Measurements from ENCODE around the gene SERPINA6. TPM values are rescaled to one million over a fixed set of nuclear protein-coding genes. Genes with fewer than 3 reads are reported as not detected.

SERPINA6 gene
- total RNA-seq, 6 experiments from 2014 or later, result 185 to 407 (median 236) TPM

DNA sequence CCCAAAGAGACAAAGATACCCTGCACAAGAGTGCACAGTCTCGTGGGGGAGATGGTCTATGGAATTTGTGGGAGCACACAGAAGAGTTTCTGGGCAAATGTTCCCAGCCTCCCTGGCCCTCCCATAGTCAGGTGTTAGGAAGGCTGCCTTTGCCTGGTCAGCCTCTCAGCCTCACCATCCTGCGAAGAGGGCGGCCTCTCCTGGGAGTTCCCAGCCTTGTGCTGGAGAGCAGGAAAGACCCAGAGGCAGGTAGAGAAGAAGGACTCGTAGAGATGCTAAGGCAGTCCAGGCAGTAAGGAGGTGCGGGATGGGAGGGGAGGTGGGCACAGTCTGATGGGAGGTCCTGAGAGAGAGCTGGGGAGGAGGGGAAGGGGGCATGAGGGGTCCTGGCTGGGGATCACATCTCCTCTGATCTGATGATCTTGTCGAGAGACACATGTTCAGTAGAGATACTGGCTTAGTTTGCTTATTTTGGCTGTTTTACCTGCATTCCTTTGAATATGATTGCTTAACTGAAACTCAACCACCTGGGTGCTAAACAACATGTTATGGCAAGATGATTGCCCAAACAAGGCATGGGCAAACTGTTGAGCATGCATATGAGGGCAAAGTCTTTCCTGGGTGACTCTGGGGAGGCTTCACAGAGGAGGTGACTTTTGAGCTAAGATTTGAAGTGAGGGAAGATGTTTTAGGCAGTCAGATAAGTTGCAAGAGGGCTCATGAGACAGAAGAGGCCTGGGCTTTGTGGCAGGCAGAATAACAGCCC is 10.5 kb downstream of the SERPINA6 start:
- Histone ChIP-seq H3K27ac (peak overlapping the region; percentile 59 to 89 (median 87)), H3K4me3 (no peak overlapping the region), H3K27me3 (no peaks in the 10 kb centered on the region), H3K9me3 (no peaks in the 10 kb centered on the region), H3K36me3 (peaks cover 0 to 58% (median 9%) of the 10 kb centered on the region in 4 donors), H3K4me1 (peaks cover 0 to 52% (median 12%) of the 10 kb centered on the region in 4 donors)
- intact Hi-C loops (cut with DNase I), result no loop called here
- TF ChIP-seq POLR2A (IDR thresholded peaks at IDR 0.05), result no peak
- TF ChIP-seq, protein P1, sequence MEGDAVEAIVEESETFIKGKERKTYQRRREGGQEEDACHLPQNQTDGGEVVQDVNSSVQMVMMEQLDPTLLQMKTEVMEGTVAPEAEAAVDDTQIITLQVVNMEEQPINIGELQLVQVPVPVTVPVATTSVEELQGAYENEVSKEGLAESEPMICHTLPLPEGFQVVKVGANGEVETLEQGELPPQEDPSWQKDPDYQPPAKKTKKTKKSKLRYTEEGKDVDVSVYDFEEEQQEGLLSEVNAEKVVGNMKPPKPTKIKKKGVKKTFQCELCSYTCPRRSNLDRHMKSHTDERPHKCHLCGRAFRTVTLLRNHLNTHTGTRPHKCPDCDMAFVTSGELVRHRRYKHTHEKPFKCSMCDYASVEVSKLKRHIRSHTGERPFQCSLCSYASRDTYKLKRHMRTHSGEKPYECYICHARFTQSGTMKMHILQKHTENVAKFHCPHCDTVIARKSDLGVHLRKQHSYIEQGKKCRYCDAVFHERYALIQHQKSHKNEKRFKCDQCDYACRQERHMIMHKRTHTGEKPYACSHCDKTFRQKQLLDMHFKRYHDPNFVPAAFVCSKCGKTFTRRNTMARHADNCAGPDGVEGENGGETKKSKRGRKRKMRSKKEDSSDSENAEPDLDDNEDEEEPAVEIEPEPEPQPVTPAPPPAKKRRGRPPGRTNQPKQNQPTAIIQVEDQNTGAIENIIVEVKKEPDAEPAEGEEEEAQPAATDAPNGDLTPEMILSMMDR (IDR thresholded peaks at IDR 0.05), result no peak
- DNase-seq, result peak in 2 of 3 donors; percentile 58 to 69
- peak; percentile 68 to 81 (median 76) for ATAC-seq
- WGBS (ENCODE audit: insufficient coverage, low coverage, low lambda C conversion rate, missing lambda C conversion rate), result 25% methylated on average over 6 of the region's 6 CpGs

DNA sequence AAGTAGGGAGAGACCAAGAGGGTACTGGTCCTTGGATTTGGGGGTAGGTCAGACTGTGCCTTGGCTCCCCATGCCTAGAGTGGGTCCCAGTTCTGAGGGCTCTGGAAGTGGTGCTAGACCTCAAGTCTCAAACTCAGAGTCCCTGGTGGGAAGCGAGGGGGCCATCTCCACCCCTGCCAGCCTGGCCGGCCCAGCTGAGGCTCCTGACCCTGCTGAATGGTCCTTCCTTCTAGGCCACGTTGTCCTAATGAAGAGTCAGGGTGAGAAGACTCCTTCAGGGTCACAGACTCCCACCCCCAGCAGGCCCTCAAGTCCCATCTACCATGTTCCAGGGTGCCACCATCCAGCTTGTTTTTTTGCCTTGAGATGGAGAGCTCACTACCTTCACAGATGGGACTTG is 12.9 kb downstream of the SERPINA6 start:
- H3K4me3 ChIP-seq, result no peak overlapping the region
- WGBS (ENCODE audit: insufficient coverage, low coverage, low lambda C conversion rate, missing lambda C conversion rate), result no CpG with 5 or more reads among the region's 3 CpGs
- DNase-seq, result peak in 1 of 3 donors; percentile 32
- H3K27me3 ChIP-seq, result no peaks in the 10 kb centered on the region
- no peak overlapping the region for H3K27ac ChIP-seq
- peaks cover 0 to 53% (median 16%) of the 10 kb centered on the region in 4 donors for H3K4me1 ChIP-seq
- TF ChIP-seq POLR2A (IDR thresholded peaks at IDR 0.05), result no peak
- TF ChIP-seq, protein P1 (IDR thresholded peaks at IDR 0.05), result no peak
- ATAC-seq, result no peak
- H3K9me3 ChIP-seq, result no peaks in the 10 kb centered on the region
- intact Hi-C loops (cut with DNase I), result no loop called here
- H3K36me3 ChIP-seq, result peaks cover 0 to 78% (median 17%) of the 10 kb centered on the region in 4 donors

DNA sequence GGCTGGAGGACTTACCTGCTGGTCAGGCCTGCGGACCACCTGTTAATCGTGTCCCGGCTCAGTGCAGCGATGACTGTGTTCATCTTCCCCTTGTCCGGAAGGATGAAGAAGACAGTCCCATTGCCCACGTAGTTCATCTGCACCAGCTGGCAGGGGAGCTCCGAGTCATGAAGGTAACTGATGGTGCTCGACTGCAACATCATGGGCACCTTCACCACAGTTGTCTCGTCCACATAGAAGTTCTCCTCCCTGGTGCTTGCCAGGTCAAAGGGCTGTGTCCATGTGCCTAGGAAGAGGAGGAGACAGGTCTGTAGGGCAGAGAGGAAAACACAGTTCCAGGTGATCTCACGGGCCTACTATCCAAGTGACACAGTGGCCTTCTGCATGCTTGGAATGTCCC is 13.4 kb downstream of the SERPINA6 start:
- Histone ChIP-seq H3K9me3 (no peaks in the 10 kb centered on the region), H3K4me3 (no peak overlapping the region), H3K27ac (no peak overlapping the region), H3K27me3 (no peaks in the 10 kb centered on the region), H3K36me3 (peaks cover 0 to 83% (median 19%) of the 10 kb centered on the region in 4 donors), H3K4me1 (peaks cover 0 to 48% (median 16%) of the 10 kb centered on the region in 4 donors)
- ATAC-seq, result no peak
- intact Hi-C loops (cut with DNase I), result no loop called here
- TF ChIP-seq, protein P1 (IDR thresholded peaks at IDR 0.05), result no peak
- no peak for TF ChIP-seq POLR2A (IDR thresholded peaks at IDR 0.05)
- no peak for DNase-seq
- WGBS (ENCODE audit: insufficient coverage, low coverage, low lambda C conversion rate, missing lambda C conversion rate), result 20% methylated on average over 1 of the region's 10 CpGs

DNA sequence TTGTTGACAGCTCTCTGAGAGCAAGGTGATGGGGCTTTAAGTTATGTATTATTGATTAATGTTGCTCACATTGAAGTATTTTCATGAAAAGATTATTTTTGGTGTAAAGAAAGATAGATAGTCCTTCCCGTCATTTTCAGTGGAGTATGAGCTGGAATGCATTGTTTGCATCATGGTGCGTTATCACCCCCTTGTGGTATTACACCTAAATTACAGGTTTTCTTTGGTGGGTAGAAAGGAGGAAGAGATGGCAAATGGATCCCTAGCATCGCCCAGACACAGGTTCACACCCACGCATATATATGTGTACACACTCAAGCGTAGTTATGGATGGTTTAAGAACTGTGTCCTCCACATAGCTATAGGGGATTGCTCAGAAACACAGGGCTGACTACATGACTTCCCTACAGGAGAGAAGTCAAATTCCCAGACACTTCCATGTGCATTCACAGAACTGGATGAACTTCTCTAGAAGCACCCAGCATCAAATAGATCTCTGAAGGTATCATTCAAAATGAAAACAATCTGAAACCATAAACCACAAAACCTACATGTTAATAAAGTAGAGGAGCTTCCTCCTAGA is 15.6 kb downstream of the SERPINA6 start:
- peak; percentile 25 to 64 (median 38) for ATAC-seq
- H3K36me3 ChIP-seq, result peaks cover 0 to 84% (median 21%) of the 10 kb centered on the region in 4 donors

More for the DNA sequence above, 15.6 kb downstream of the SERPINA6 start:
- Histone ChIP-seq H3K27me3 (no peaks in the 10 kb centered on the region), H3K27ac (no peak overlapping the region), H3K4me1 (peaks cover 0 to 27% (median 8%) of the 10 kb centered on the region in 4 donors), H3K4me3 (no peak overlapping the region), H3K9me3 (no peaks in the 10 kb centered on the region)
- no peak for DNase-seq
- intact Hi-C loops (cut with DNase I), result no loop called here
- 50% methylated on average over 4 of the region's 5 CpGs for WGBS (ENCODE audit: insufficient coverage, low coverage, low lambda C conversion rate, missing lambda C conversion rate)
- TF ChIP-seq POLR2A (IDR thresholded peaks at IDR 0.05), result no peak
- TF ChIP-seq, protein P1 (IDR thresholded peaks at IDR 0.05), result peak; percentile 47 to 64 (median 54)
